Measurements from ENCODE around the gene PLCH2. TPM values are rescaled to one million over a fixed set of nuclear protein-coding genes. Genes with fewer than 3 reads are reported as not detected.
A peak's percentile ranks its signal among the peaks of the same experiment; 100 is the strongest.

The PLCH2 gene
- total RNA-seq, 2 experiments from 2014 or later = 1.4 to 2.2 TPM

DNA sequence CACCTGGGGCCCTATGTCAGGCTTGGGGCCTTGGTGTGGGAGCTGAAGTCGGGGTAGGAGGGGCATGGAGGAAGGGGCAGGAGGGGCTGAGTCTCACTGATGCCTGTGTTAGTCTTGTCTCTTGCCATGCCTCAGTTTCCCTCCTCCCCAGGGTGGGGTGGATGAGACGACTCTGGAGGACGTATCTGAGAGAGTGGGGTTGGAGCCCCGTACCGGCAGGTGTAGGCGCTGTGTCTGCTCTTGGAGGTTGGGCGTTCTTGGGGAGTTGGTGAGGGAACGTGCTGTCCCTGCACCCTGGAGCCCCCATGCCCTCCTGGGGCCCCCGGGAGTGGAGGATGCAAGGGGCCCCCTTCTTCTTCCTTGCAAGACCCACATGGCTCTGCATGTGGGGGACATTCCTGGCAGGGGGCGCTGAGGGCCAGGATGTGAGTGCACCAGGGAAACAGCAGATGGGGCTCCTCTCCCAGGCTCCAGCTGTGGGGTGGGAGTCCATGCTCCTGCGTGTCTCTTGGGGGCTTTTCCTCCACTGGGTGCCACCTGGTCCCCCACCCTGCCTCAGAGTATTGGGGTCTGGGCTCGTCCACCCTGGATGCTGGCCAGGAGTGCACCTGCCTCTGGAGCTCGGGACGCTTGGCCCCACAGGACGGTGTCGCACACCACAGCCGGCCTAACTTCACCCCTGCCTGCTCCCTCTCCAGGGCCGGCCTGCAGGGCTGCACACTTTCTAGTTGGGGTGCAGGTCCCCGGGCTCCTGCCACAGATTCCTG, 78.7 kb downstream of the PLCH2 start:
- POLR2A ChIA-PET = interaction anchor here (1.6 kb wide), 1 partner anchor 28 kb away, joined by 4 read pairs; no protein-coding TSS in a partner anchor
- Histone ChIP-seq H3K36me3 (ENCODE audit: insufficient read depth, low read length) (no peaks in the 10 kb centered on the region), H2AFZ (ENCODE audit: low read length) (no peak overlapping the region), H4K20me1 (ENCODE audit: insufficient read depth, low read length) (no peaks in the 10 kb centered on the region), H3K27ac (ENCODE audit: low read depth, low read length, poor library complexity, severe bottlenecking) (no peak overlapping the region), H3K4me2 (ENCODE audit: low read length) (peak overlapping the region; percentile 73; the same call in 1 of the 2 replicates), H3K9me3 (ENCODE audit: low read length) (no peaks in the 10 kb centered on the region), H3K4me3 (ENCODE audit: low read depth, low read length, poor library complexity, severe bottlenecking) (no peak overlapping the region), H3K79me2 (ENCODE audit: insufficient read depth, low read depth, low read length) (no peaks in the 10 kb centered on the region), H3K4me1 (ENCODE audit: insufficient read depth, low read length, poor library complexity, severe bottlenecking) (peaks cover 29% of the 10 kb centered on the region), H3K9me2 (ENCODE audit: insufficient read depth, low read length) (no peaks in the 10 kb centered on the region)
- CTCF ChIA-PET (ENCODE audit: unreplicated experiment) = no interaction called here
- TF ChIP-seq, protein P1, sequence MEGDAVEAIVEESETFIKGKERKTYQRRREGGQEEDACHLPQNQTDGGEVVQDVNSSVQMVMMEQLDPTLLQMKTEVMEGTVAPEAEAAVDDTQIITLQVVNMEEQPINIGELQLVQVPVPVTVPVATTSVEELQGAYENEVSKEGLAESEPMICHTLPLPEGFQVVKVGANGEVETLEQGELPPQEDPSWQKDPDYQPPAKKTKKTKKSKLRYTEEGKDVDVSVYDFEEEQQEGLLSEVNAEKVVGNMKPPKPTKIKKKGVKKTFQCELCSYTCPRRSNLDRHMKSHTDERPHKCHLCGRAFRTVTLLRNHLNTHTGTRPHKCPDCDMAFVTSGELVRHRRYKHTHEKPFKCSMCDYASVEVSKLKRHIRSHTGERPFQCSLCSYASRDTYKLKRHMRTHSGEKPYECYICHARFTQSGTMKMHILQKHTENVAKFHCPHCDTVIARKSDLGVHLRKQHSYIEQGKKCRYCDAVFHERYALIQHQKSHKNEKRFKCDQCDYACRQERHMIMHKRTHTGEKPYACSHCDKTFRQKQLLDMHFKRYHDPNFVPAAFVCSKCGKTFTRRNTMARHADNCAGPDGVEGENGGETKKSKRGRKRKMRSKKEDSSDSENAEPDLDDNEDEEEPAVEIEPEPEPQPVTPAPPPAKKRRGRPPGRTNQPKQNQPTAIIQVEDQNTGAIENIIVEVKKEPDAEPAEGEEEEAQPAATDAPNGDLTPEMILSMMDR (conservative IDR thresholded peaks at IDR 0.05; ENCODE audit: low read length) = peak; percentile 80
- no peak for TF ChIP-seq EZH2phosphoT487 (IDR thresholded peaks at IDR 0.05; ENCODE audit: borderline replicate concordance, low read depth, low read length)
- BruUV-seq (replicated peaks) = no TSS peak
- intact Hi-C loops (cut with micrococcal nuclease; ENCODE audit: unreplicated experiment) = no loop called here
- DNase-seq (ENCODE audit: low spot score) = peak; percentile 70

Other genes with a start within 250 kb of the PLCH2 start
- 3.4 and 4.7 TPM in 2 replicates for gene SKI, start 248.0 kb upstream of the PLCH2 start, total RNA-seq (2014; rRNA removed; shearing (Covaris generic))
- 10.0 and 11.7 TPM in 2 replicates for gene SKI, start 248.0 kb upstream of the PLCH2 start, total RNA-seq (2022)
- 13.1 and 19.4 TPM in 2 replicates for gene MORN1, start 84.7 kb upstream of the PLCH2 start, total RNA-seq (2014; rRNA removed; shearing (Covaris generic))
- gene MORN1, start 84.7 kb upstream of the PLCH2 start, total RNA-seq (2022) = 23.6 and 29.7 TPM in 2 replicates
- 54.4 and 60.5 TPM in 2 replicates for gene RER1, start 84.4 kb upstream of the PLCH2 start, total RNA-seq (2014; rRNA removed; shearing (Covaris generic))
- gene RER1, start 84.4 kb upstream of the PLCH2 start, total RNA-seq (2022) = 113 and 138 TPM in 2 replicates
- gene PEX10, start 63.7 kb upstream of the PLCH2 start, total RNA-seq (2014; rRNA removed; shearing (Covaris generic)) = 22.6 and 23.3 TPM in 2 replicates
- gene PEX10, start 63.7 kb upstream of the PLCH2 start, total RNA-seq (2022) = 19.4 and 24.5 TPM in 2 replicates
- 43.6 and 55.9 TPM in 2 replicates for gene PANK4, start 50.3 kb downstream of the PLCH2 start, total RNA-seq (2014; rRNA removed; shearing (Covaris generic))
- 49.1 and 53.9 TPM in 2 replicates for gene PANK4, start 50.3 kb downstream of the PLCH2 start, total RNA-seq (2022)
- not detected in 2 replicates for gene HES5, start 54.0 kb downstream of the PLCH2 start, total RNA-seq (2014; rRNA removed; shearing (Covaris generic))
- not detected in 2 replicates for gene HES5, start 54.0 kb downstream of the PLCH2 start, total RNA-seq (2022)
- 15.0 and 18.5 TPM in 2 replicates for gene TNFRSF14, start 80.1 kb downstream of the PLCH2 start, total RNA-seq (2014; rRNA removed; shearing (Covaris generic))
- gene TNFRSF14, start 80.1 kb downstream of the PLCH2 start, total RNA-seq (2022) = 15.7 and 18.9 TPM in 2 replicates
- gene PRXL2B, start 110.5 kb downstream of the PLCH2 start, total RNA-seq (2014; rRNA removed; shearing (Covaris generic)) = 7.0 and 10.4 TPM in 2 replicates
- gene PRXL2B, start 110.5 kb downstream of the PLCH2 start, total RNA-seq (2022) = 4.8 and 5.2 TPM in 2 replicates
- gene MMEL1, start 156.7 kb downstream of the PLCH2 start, total RNA-seq (2014; rRNA removed; shearing (Covaris generic)) = not detected in 2 replicates
- gene MMEL1, start 156.7 kb downstream of the PLCH2 start, total RNA-seq (2022) = not detected in 2 replicates